Measurements from ENCODE around the gene RCBTB2.
"Not testable (repeated sequence)": the region's sequence is repeated elsewhere in the genome, so short reads cannot be mapped to it uniquely, and the experiment has no call there.

Gene RCBTB2

GRCh38 chr13:48457578-48458242, 75.2 kb downstream of the RCBTB2 start:
- DNase-seq (ENCODE audit: extremely low read depth in 1 of 2, low read depth in 1 of 2): no peak

- no peak for DNase-seq (ENCODE audit: extremely low read depth in 1 of 2, low read depth in 1 of 2)
Measured at GRCh38 chr13:48456546-48456945, 76.3 kb downstream of the RCBTB2 start.

GRCh38 chr13:48451196-48451595, 81.7 kb downstream of the RCBTB2 start:
- not testable (repeated sequence) for DNase-seq (ENCODE audit: extremely low read depth in 1 of 2, low read depth in 1 of 2)

DNA sequence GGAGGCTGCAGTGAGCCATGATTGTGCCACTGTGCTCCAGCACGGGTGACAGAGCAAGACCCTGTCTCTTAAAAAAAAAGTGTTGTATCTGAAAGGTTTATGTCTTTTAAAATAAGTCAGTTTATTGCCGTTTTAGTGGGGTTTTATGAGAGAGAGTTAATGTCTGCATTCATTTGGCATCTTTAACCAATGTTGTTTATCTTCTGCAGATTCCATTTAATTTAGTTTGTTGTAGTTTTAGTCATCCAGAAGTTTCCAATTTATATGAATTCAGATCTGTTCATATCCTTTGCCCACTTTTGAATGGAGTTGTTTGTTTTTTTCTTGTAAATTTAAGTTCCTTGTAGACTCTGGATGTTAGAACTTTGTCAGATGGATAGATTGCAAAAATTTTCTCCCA, 83.2 kb downstream of the RCBTB2 start:
- DNase-seq (ENCODE audit: extremely low read depth in 1 of 2, low read depth in 1 of 2): no peak

GRCh38 chr13:48448959-48449614, 83.8 kb downstream of the RCBTB2 start:
- DNase-seq (ENCODE audit: extremely low read depth in 1 of 2, low read depth in 1 of 2): no peak

DNA sequence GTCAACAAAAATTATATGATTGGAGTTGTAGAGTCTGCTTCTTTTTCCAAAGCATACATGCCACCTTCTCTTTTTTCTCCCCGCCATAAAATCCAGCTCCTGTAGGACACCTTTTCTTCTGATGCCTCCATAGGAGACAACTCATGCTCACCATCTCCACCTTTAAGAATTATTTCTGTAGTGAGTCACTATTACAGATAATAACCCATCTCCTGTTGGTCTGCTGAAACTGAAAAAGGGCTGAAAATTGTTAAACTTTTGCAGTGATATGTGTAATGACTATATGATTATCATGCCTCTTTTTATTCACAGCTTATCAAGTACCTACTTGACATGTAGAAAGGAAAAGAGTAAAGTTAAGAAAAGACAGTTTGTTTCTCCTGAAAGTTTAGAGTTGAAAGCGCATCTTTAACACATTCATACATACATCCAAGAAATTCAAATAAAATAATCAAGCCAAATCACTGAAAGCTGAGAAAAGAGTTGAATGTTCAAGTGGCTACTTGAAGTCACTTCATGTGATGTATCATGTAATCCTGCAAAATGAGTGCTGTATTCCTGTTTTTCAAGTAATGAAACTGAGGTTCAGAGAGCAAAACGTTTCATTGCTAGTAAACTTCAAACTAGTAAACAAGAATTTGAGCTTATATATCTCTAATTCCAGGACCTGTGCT, 84.5 kb downstream of the RCBTB2 start:
- DNase-seq (ENCODE audit: extremely low read depth in 1 of 2, low read depth in 1 of 2): no peak

DNA sequence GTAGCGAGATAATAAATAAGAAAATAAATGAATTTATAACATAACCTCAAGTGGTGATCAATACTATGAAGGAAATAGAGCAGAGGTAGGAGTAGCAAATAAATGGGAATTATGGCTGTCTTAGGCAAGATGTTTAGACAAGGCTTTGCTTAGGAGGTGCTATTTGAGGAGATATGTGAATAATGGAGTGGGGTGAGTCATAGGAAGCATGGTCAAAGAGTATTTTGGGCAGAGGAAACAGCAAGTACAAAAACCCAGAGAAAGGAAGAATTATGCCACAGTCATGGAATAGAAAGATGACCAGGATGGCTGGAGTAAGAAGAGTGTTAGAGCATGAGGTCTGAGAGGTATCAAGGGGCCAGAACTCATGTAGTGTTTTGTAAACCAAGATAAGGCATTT, 86.4 kb downstream of the RCBTB2 start:
- DNase-seq (ENCODE audit: extremely low read depth in 1 of 2, low read depth in 1 of 2): no peak

- DNase-seq (ENCODE audit: extremely low read depth in 1 of 2, low read depth in 1 of 2): no peak
Measured at GRCh38 chr13:48443442-48444208, 89.3 kb downstream of the RCBTB2 start.

Measured in activated CD8-positive, alpha-beta memory T cell treated with anti-CD3 and anti-CD28 coated beads for 1 hour (primary cell).